Measurements from ENCODE around the gene SRD5A3.

The SRD5A3 gene

GRCh38 chr4:55356991-55357461 lies 11.0 kb downstream of the SRD5A3 start:
- no peak for TF ChIP-seq GATA2 (IDR thresholded peaks at IDR 0.05; ENCODE audit: low read depth, low read length)
- no peak for TF ChIP-seq GATA3 (IDR thresholded peaks at IDR 0.05; ENCODE audit: low read depth, low read length)

DNA sequence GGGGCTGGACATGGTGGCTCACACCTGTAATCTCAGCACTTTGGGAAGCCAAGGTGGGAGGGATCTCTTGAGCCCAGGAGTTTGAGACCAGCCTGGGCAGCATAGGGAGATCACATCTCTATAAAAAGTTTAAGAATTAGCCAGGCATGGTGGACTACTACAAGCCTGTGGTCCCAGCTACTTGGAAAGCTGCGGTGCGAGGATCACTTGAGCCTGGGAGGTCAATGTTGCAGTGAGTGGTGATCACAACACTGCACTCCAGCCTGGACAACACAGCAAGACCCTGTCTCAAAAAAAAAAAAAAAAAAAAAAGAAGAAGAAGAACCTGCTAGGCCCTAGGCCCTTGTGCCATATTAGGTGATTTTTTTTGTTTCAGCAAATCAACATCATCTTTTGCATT lies 12.2 kb downstream of the SRD5A3 start:
- TF ChIP-seq GATA3 (IDR thresholded peaks at IDR 0.05; ENCODE audit: low read depth, low read length) (no peak), GATA2 (IDR thresholded peaks at IDR 0.05; ENCODE audit: low read depth, low read length) (no peak)

DNA sequence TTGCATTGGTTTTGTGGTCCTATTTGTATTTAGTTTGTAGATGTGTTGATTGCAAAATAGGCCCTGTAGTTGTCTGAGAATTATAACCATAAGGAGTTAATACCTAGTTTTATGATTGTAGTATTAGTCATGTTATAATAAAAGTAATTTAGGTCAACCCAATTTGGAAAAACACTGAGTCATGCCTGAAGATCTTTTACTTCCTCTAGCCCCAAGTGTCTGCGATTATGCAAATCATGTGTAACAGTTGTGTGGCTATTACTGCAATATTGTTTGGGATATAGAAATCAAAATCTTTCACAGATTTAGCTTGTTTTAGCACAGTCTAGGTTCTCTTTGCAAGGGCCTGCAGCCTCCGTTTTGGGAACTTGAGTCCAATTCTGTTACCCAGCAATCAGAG lies 12.6 kb downstream of the SRD5A3 start:
- TF ChIP-seq GATA3 (IDR thresholded peaks at IDR 0.05; ENCODE audit: low read depth, low read length) (no peak), GATA2 (IDR thresholded peaks at IDR 0.05; ENCODE audit: low read depth, low read length) (no peak)

- TF ChIP-seq GATA2 (IDR thresholded peaks at IDR 0.05; ENCODE audit: low read depth, low read length) (no peak), GATA3 (IDR thresholded peaks at IDR 0.05; ENCODE audit: low read depth, low read length) (no peak)
Measured at GRCh38 chr4:55359397-55359916, 13.4 kb downstream of the SRD5A3 start.

DNA sequence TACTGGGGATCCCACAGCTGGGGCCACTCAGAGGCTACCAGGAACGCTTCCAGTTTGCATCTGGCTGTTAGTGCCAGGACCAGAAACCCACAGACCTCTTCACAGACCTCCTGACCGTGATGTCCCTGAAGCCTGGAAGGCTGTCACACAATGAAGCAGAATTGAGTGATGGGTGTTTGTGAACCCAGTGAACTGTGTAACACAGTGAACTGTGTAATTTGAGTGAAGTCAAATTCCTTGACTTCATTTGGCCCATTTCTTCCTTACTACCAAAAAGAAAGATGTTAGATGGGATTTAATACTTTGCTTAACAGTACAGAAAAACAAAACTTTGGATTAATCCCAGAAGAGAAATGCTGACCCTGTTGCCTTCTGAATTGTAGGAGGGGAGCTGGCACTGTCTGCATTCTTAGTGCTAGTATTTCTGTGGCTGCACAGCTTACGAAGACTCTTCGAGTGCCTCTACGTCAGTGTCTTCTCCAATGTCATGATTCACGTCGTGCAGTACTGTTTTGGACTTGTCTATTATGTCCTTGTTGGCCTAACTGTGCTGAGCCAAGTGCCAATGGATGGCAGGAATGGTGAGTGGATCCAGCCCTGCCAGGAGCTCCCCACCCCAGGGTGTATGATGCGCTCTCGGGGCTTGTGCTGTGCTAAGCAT lies 17.8 kb downstream of the SRD5A3 start:
- TF ChIP-seq GATA2 (IDR thresholded peaks at IDR 0.05; ENCODE audit: low read depth, low read length), result no peak
- TF ChIP-seq GATA3 (IDR thresholded peaks at IDR 0.05; ENCODE audit: low read depth, low read length), result no peak

- no peak for TF ChIP-seq GATA3 (IDR thresholded peaks at IDR 0.05; ENCODE audit: low read depth, low read length)
- TF ChIP-seq GATA2 (IDR thresholded peaks at IDR 0.05; ENCODE audit: low read depth, low read length), result no peak
Measured at GRCh38 chr4:55364691-55365344, 18.8 kb downstream of the SRD5A3 start.

DNA sequence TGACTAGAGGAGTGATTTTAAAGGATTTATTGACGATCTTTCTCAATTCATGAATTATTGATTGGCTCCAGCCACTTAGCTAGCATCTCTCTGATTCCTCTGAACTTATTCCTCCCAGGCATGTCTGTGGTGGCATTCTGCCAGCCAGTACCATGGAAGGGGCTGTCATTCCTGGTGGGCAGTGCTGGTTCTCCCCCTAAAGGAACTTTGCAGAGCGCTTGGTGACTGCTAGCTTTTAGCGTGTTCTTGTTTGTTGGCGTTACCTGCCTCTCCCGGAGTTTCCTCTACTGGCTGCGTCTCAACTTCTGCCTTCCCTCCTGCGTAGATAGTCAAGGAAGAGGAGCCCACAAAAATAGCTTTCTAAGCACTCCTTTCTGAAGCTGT lies 19.3 kb downstream of the SRD5A3 start:
- TF ChIP-seq GATA3 (IDR thresholded peaks at IDR 0.05; ENCODE audit: low read depth, low read length) (no peak), GATA2 (IDR thresholded peaks at IDR 0.05; ENCODE audit: low read depth, low read length) (no peak)

DNA sequence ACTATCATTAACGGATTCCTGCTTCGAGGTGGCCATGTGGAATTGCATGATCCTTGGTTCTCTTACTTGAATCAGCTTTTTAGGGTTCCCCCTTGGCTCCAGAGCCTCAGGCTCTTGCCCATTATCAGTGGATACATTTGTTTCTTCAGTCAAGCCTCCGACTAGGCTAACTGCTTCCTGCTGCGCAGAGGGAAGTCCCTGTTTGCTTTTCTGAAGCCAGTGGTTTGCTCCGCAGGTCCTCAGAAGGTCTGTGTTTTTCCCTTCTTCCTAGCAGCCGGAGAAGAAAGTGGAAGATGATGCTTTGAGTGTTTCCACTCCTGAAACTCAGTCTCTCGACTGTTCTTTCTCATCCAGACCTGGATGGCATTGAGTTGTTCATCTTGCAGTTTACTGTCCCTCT lies 20.6 kb downstream of the SRD5A3 start:
- TF ChIP-seq GATA3 (IDR thresholded peaks at IDR 0.05; ENCODE audit: low read depth, low read length) (no peak), GATA2 (IDR thresholded peaks at IDR 0.05; ENCODE audit: low read depth, low read length) (no peak)

- TF ChIP-seq GATA3 (IDR thresholded peaks at IDR 0.05; ENCODE audit: low read depth, low read length) (no peak), GATA2 (IDR thresholded peaks at IDR 0.05; ENCODE audit: low read depth, low read length) (no peak)
Measured at GRCh38 chr4:55367084-55367722, 21.2 kb downstream of the SRD5A3 start.

- no peak for TF ChIP-seq GATA3 (IDR thresholded peaks at IDR 0.05; ENCODE audit: low read depth, low read length)
- TF ChIP-seq GATA2 (IDR thresholded peaks at IDR 0.05; ENCODE audit: low read depth, low read length), result no peak
Measured at GRCh38 chr4:55369968-55370367, 23.9 kb downstream of the SRD5A3 start.

DNA sequence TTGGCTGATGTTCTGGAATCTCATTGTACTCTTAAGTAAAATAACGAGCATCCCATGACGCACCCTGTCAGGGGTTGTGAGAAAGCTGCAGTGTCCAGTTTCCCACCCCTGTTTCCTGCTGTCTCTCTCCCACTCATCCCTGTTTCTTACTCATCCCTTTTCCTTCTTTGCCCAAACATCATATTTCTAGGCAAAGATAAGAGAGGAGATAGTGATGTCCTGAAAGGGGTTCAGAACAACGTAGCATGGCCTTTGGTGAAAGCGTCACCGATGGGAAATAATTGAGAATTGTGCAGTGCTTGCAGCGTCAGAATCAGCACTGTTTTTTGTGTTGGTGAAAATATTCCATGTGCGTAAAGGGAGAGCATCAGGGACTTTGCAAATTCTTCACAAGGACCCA lies 26.2 kb downstream of the SRD5A3 start:
- TF ChIP-seq GATA3 (IDR thresholded peaks at IDR 0.05; ENCODE audit: low read depth, low read length) (no peak), GATA2 (IDR thresholded peaks at IDR 0.05; ENCODE audit: low read depth, low read length) (no peak)

GRCh38 chr4:55373461-55373860 lies 27.4 kb downstream of the SRD5A3 start:
- TF ChIP-seq GATA2 (IDR thresholded peaks at IDR 0.05; ENCODE audit: low read depth, low read length) (no peak), GATA3 (IDR thresholded peaks at IDR 0.05; ENCODE audit: low read depth, low read length) (no peak)

- TF ChIP-seq GATA3 (IDR thresholded peaks at IDR 0.05; ENCODE audit: low read depth, low read length), result no peak
- no peak for TF ChIP-seq GATA2 (IDR thresholded peaks at IDR 0.05; ENCODE audit: low read depth, low read length)
Measured at GRCh38 chr4:55376698-55377097, 30.7 kb downstream of the SRD5A3 start.

- TF ChIP-seq GATA2 (IDR thresholded peaks at IDR 0.05; ENCODE audit: low read depth, low read length) (no peak), GATA3 (IDR thresholded peaks at IDR 0.05; ENCODE audit: low read depth, low read length) (no peak)
Measured at GRCh38 chr4:55378617-55379467, 32.8 kb downstream of the SRD5A3 start.
